Heart left ventricle (tissue), 13 donors: ENCODE data around the gene BICD1.

Experiments
- CTCF ChIP-seq, 12 donors: fragments of 200-600 bp; sonication (generic) in 4 of 12; IDR thresholded peaks; one replicate each; pipeline versions ENCODE4 v1.5.0 to v1.8.0; 2018 to 2022; ENCODE audit warnings: antibody characterized with exemption in 12 of 12, mild to moderate bottlenecking in 5 of 12
- POLR2A ChIP-seq, 2 donors: fragments of 450-650 bp; IDR thresholded peaks; one replicate each; pipeline ENCODE4 v1.6.1; 2017; ENCODE audit warnings: antibody characterized with exemption in 2 of 2, mild to moderate bottlenecking in 2 of 2, moderate library complexity in 2 of 2
- donor health status: ischemic (EF 13 %, LVEDD 7.1; RV severe dilation, severe dysfunction).
- donor health status: DM: no; HTN: yes; CAD: no.
- donor health status: DM: no; HTN: no; CAD: no.
- donor health status: ischemic (EF 25% LVEDD 6.9; RV normal size, moderate dysfunction).
- donor health status: ischemic (EF 25% LVEDD 5.7; RV mildly dilated, moderate dysfunction).
- donor health status: ischemic (EF 35%, LVEDD 5.7; RV mildly dilated, moderate dysfunction).
- donor health status: nonischemic (EF 11% LVEDD 7.7; RV severe dilation, severe dysfunction).
- donor health status: DM: yes; HTN: yes; CAD: no.
- donor health status: PGD.
- donor health status: ischemic (EF 29% LVEDD 5.4; RV normal size, mild dysfunction).
- donor health status: nonischemic (EF 23%, LVEDD 6.1; RV moderate dilation, normal function).

- TF ChIP-seq CTCF (IDR thresholded peaks at IDR 0.05) (no peak), POLR2A (IDR thresholded peaks at IDR 0.05) (no peak)
Measured at GRCh38 chr12:32125455-32126084, 18.9 kb downstream of the BICD1 start.
